Measurements from ENCODE around the gene DACH1.
"Not testable (repeated sequence)": the region's sequence is repeated elsewhere in the genome, so short reads cannot be mapped to it uniquely, and the experiment has no call there.

The DACH1 gene

DNA sequence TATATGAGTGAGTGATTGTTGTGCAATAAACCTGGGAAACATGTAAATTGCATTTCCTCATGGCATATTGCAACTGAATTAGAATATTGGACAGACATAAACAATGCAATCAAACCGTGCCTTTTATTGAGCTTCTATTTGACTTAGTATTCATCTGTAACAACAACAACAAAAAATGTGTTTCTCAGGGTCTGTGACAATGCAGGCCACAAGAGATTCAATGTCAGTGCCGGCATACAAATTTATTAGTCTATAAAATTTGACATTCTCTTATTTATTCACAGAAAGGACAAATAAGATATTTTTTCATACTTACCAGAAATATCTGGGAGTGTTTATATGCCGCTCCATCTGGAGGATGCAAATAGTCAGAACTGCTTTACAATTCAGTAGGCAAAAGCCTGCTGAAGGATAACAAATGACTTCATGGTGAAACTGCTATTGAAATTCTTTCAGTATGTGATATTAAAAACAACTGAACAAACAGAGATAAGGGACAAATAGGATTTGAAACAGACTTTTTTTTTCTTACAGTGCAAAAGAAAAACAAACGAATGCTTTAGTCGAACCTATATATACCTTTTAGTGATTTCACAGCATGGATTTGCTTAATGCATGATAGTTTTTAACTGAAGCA lies 77.2 kb downstream of the DACH1 start:
- TF ChIP-seq, protein P1, sequence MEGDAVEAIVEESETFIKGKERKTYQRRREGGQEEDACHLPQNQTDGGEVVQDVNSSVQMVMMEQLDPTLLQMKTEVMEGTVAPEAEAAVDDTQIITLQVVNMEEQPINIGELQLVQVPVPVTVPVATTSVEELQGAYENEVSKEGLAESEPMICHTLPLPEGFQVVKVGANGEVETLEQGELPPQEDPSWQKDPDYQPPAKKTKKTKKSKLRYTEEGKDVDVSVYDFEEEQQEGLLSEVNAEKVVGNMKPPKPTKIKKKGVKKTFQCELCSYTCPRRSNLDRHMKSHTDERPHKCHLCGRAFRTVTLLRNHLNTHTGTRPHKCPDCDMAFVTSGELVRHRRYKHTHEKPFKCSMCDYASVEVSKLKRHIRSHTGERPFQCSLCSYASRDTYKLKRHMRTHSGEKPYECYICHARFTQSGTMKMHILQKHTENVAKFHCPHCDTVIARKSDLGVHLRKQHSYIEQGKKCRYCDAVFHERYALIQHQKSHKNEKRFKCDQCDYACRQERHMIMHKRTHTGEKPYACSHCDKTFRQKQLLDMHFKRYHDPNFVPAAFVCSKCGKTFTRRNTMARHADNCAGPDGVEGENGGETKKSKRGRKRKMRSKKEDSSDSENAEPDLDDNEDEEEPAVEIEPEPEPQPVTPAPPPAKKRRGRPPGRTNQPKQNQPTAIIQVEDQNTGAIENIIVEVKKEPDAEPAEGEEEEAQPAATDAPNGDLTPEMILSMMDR (conservative IDR thresholded peaks at IDR 0.05; ENCODE audit: control insufficient read depth, insufficient read depth, low read depth, low read length): no peak
- DNase-seq (ENCODE audit: low read depth): no peak
- no peak overlapping the region for H3K4me3 ChIP-seq (ENCODE audit: control insufficient read depth, low read depth, low read length)

GRCh38 chr13:71789037-71789436 lies 78.0 kb downstream of the DACH1 start:
- TF ChIP-seq, protein P1 (conservative IDR thresholded peaks at IDR 0.05; ENCODE audit: control insufficient read depth, insufficient read depth, low read depth, low read length): no peak
- no peak for DNase-seq (ENCODE audit: low read depth)
- no peak overlapping the region for H3K4me3 ChIP-seq (ENCODE audit: control insufficient read depth, low read depth, low read length)

DNA sequence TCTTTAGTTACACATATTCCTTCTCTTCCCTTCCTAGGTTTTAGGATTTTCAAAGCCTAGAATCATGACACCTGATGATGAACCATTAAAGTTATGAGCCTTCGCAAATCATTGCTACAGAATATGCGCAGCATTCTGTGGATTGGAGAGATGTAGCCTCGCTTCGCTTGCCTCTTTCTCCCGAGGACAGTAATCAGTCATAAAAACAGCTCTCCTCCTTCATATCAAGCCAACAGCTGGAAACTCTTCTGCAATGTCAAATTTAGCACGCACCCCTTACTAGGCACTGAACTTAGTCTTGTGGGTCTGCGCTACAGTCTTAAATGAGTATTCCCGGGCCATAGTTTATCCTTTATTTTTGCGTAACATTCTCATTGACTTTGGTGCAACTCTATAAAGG lies 79.6 kb downstream of the DACH1 start:
- DNase-seq (ENCODE audit: low read depth): no peak
- TF ChIP-seq, protein P1 (conservative IDR thresholded peaks at IDR 0.05; ENCODE audit: control insufficient read depth, insufficient read depth, low read depth, low read length): no peak

GRCh38 chr13:71786875-71787274 lies 80.1 kb downstream of the DACH1 start:
- no peak for DNase-seq (ENCODE audit: low read depth)
- TF ChIP-seq, protein P1 (conservative IDR thresholded peaks at IDR 0.05; ENCODE audit: control insufficient read depth, insufficient read depth, low read depth, low read length): no peak
- H3K4me3 ChIP-seq (ENCODE audit: control insufficient read depth, low read depth, low read length): no peak overlapping the region

More for the DNA sequence above, 79.6 kb downstream of the DACH1 start:
- no peak overlapping the region for H3K4me3 ChIP-seq (ENCODE audit: control insufficient read depth, low read depth, low read length)

DNA sequence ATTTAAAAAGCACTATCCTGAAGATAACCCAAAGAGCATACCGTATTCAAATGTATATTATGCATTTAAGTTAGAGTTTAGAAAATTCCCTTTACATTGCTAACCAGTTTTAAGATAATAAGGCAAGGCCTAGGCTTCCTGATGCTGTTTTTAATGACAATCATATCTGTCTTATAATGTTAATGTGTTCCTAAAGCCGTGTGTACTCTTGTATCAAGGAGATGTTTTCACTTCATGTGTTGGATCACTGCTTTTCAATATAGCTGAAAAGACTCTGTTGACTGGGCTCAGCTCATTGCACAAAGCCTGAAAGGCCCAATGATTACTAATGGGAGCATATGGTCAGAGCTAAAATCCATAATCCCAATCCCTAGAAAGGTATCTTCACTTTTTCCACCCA lies 81.6 kb downstream of the DACH1 start:
- TF ChIP-seq, protein P1 (conservative IDR thresholded peaks at IDR 0.05; ENCODE audit: control insufficient read depth, insufficient read depth, low read depth, low read length): no peak
- no peak for DNase-seq (ENCODE audit: low read depth)

DNA sequence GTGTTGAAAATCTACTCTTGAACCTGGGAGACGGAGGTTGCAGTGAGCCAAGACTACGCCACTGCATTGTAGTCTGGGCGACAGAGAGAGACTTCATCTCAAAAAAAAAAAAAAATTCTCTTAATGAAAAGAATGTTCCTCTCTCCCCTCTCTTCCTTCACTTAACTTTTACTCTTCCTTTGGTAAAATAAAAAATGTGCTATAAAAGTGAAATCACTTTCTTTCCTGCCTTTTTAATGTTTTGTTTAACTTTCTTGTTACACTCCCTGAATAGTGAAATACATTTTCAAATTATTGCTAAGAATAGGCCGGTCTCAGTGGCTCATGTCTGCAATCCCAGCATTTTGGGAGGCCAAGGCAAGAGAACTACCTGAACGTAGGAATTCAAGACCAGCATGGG lies 86.5 kb downstream of the DACH1 start:
- TF ChIP-seq, protein P1 (conservative IDR thresholded peaks at IDR 0.05; ENCODE audit: control insufficient read depth, insufficient read depth, low read depth, low read length): no peak
- DNase-seq (ENCODE audit: low read depth): no peak

More for the DNA sequence above, 81.6 kb downstream of the DACH1 start:
- H3K4me3 ChIP-seq (ENCODE audit: control insufficient read depth, low read depth, low read length): no peak overlapping the region

DNA sequence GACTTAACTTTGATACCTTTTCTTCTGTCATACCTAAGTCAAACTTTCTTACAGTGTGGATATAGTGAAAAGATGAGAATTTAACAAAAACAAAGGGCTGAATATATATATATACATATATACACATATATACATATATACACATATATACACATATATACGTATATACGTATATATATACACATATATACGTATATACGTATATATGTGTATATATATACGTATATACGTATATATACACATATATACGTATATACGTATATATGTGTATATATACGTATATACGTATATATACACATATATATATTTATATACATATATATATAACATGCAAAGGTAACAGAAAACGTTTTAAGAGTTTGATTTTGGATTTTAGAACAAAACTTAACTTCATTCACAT lies 88.0 kb downstream of the DACH1 start:
- H3K4me3 ChIP-seq (ENCODE audit: control insufficient read depth, low read depth, low read length): not testable (repeated sequence)

More for the DNA sequence above, 86.5 kb downstream of the DACH1 start:
- no peak overlapping the region for H3K4me3 ChIP-seq (ENCODE audit: control insufficient read depth, low read depth, low read length)

More for the DNA sequence above, 88.0 kb downstream of the DACH1 start:
- DNase-seq (ENCODE audit: low read depth): not testable (repeated sequence)
